ENCODE data around the gene BLCAP.

The BLCAP gene

DNA sequence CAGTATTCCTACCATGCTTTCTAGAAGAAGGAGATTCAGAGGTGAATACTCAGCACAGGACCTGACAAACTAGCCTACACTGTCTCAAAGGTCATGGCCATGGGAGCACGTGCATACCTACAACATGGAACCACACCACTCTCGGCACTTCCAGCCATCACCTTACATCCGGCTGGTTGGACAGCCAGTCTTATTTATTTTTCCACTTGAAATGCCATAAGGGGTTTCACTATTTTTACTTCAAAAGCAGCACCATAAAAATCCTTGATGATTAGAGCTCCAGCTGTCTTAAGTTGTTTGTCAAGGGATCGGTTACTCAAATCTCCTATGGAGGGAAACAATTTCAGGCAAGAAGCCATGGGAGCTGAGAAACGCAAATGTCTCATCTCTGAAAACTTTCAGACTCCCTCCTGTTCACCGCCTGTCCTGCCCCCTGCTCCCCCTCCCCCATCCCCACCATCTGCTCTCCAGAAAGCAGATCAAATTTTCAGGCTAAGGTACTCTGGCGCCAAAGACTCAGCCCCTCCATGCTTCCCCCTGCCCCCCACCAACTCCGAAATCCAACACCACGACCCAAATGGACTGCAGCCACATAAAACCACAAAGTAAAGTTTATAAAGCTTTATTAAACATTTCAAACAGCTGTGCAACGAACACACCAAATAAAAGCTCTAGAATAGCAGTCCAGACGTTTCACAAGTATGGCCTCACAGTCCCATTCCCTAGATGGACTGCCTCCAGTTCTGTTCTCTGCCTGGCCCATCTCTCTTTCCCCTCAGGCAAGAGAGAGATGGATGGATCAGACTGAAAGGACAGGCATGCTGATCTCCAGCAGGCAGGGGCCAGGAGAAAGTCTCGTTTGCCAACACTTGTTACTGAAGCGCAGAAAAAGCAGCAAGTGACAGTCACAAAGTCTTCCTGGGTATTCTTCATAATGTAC is 10.6 kb downstream of the BLCAP start:
- H3K9me3 ChIP-seq (ENCODE audit: control insufficient read depth, low read length) = no peaks in the 10 kb centered on the region
- no peak overlapping the region for H3K4me3 ChIP-seq (ENCODE audit: low read length)
- peaks cover 12% of the 10 kb centered on the region for H3K36me3 ChIP-seq (ENCODE audit: control insufficient read depth, insufficient read depth, low read length)
- H3K27me3 ChIP-seq (ENCODE audit: control insufficient read depth, insufficient read depth, low read length) = no peaks in the 10 kb centered on the region
- H3K9ac ChIP-seq (ENCODE audit: low read length) = no peak overlapping the region
- H3K4me1 ChIP-seq (ENCODE audit: control insufficient read depth, insufficient read depth, low read length) = no peaks in the 10 kb centered on the region

- Histone ChIP-seq H3K36me3 (ENCODE audit: control insufficient read depth, insufficient read depth, low read length) (peaks cover 12% of the 10 kb centered on the region), H3K4me3 (ENCODE audit: low read length) (no peak overlapping the region), H3K9me3 (ENCODE audit: control insufficient read depth, low read length) (no peaks in the 10 kb centered on the region), H3K9ac (ENCODE audit: low read length) (no peak overlapping the region), H3K4me1 (ENCODE audit: control insufficient read depth, insufficient read depth, low read length) (no peaks in the 10 kb centered on the region), H3K27me3 (ENCODE audit: control insufficient read depth, insufficient read depth, low read length) (no peaks in the 10 kb centered on the region)
Observed at GRCh38 chr20:37515876-37516275, 11.8 kb downstream of the BLCAP start.

DNA sequence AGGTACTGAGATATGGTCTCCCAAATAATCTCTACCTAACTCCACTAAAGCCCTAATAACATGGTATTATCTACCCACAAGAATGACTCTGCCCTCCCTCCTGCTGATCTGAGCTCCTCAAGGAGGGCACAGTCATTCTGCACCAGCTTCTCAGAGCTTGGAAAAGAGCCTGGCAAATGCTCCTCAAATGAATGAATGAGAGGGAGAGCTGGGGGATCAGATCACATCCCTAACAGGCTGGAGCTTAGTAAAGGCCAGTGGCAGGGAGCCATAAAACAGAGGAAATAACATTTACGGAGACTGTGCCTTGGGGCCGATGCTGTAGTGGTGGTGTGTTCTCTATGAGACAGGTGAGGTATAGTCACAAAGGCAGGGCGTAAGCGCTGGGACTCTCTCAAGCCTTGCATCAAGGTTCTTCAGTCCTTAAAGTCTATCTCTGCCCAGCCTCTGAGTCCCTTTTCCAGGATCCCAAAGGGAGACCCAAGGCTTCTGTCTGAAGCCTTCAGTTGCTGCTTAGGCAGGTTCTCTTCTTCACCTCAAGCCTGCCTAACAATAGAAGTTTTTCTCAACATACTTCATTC is 13.8 kb downstream of the BLCAP start:
- peaks cover 12% of the 10 kb centered on the region for H3K36me3 ChIP-seq (ENCODE audit: control insufficient read depth, insufficient read depth, low read length)
- no peaks in the 10 kb centered on the region for H3K4me1 ChIP-seq (ENCODE audit: control insufficient read depth, insufficient read depth, low read length)
- H3K27me3 ChIP-seq (ENCODE audit: control insufficient read depth, insufficient read depth, low read length) = no peaks in the 10 kb centered on the region
- H3K4me3 ChIP-seq (ENCODE audit: low read length) = no peak overlapping the region
- H3K9me3 ChIP-seq (ENCODE audit: control insufficient read depth, low read length) = no peaks in the 10 kb centered on the region
- no peak overlapping the region for H3K9ac ChIP-seq (ENCODE audit: low read length)

DNA sequence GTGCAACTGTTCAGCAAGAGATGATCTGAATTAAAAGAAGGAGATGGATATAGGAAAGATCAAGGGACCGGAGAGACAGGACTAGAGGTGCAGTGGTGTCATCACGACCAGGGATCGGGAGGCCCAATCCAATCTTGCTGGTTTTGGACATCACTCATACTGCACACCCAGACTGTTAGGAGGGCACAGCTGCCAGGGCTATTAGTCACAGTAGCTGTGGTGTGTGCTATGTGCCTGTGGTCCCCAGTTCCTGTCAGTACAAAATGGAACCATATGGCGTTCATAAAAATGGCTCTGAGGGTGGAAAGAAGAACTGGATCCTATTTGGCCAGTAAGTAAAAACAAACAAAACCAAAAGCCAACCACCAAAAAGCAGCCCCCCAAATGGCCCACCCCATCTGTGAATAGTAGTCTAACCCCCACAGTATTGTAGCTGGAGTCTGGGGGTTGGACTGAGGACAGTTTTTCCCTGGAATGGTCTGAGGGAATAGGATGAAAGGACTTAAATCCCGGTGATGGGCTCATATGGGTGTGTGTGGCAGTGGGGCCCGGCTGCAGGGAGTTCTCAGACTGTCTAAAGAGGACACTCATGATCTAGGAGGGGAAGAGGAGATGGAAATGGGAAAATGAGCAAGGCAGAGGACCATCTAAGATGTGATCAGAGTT is 15.9 kb downstream of the BLCAP start:
- Histone ChIP-seq H3K36me3 (ENCODE audit: control insufficient read depth, insufficient read depth, low read length) (peaks cover 6% of the 10 kb centered on the region), H3K4me3 (ENCODE audit: low read length) (no peak overlapping the region), H3K9me3 (ENCODE audit: control insufficient read depth, low read length) (no peaks in the 10 kb centered on the region), H3K4me1 (ENCODE audit: control insufficient read depth, insufficient read depth, low read length) (peaks cover under 1% of the 10 kb centered on the region), H3K9ac (ENCODE audit: low read length) (no peak overlapping the region), H3K27me3 (ENCODE audit: control insufficient read depth, insufficient read depth, low read length) (no peaks in the 10 kb centered on the region)

DNA sequence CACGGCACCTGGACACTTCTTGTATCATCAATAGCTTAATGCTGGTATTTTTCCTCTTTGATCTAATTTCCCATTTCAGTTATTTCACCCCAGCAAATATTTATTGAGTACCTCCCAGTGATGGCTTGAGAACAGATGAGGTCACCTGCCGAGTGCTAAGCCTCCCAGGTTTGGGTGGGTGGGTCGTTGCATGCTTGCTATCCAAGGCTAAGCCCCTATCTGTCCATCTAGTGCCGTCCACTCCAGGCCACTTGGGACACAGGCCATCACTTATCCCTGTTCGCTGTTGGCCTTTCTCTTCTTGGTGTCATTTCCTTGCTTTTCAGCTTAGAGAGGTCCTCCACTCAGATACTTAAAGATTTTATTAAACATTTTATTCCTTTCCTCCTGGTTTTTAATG is 17.4 kb downstream of the BLCAP start:
- Histone ChIP-seq H3K9me3 (ENCODE audit: control insufficient read depth, low read length) (no peaks in the 10 kb centered on the region), H3K36me3 (ENCODE audit: control insufficient read depth, insufficient read depth, low read length) (peaks cover 6% of the 10 kb centered on the region), H3K27me3 (ENCODE audit: control insufficient read depth, insufficient read depth, low read length) (no peaks in the 10 kb centered on the region), H3K4me1 (ENCODE audit: control insufficient read depth, insufficient read depth, low read length) (peaks cover 6% of the 10 kb centered on the region), H3K9ac (ENCODE audit: low read length) (no peak overlapping the region), H3K4me3 (ENCODE audit: low read length) (no peak overlapping the region)

DNA sequence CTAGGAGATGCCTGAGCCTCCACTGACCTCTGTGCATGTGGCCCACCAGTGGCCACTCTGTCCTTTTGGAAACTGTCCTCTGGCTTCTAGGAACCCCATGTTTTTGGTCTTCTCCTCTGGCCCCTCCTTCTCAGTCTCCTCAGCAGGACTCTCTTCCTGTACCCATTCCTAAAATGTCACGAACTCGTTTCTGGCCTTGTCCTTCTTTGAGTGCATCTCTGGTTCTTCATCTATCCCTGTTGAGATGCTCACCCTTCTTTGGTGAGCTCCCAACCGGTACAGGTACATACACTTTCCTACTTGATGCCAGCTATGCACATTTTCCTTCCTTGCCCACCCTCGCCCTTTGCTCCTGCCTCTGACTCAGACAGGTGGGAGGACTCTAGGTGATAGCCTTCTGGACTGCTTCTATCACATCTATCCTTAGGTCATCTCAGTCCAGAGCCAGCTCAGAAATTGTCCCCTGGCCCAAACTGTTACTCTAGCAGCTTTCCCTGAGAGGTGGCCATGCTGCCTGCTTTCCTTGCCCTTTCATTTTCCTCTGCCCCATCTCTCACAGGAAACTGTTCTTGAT is 21.4 kb downstream of the BLCAP start:
- Histone ChIP-seq H3K4me1 (ENCODE audit: control insufficient read depth, insufficient read depth, low read length) (peaks cover 6% of the 10 kb centered on the region), H3K36me3 (ENCODE audit: control insufficient read depth, insufficient read depth, low read length) (no peaks in the 10 kb centered on the region), H3K4me3 (ENCODE audit: low read length) (no peak overlapping the region), H3K9me3 (ENCODE audit: control insufficient read depth, low read length) (no peaks in the 10 kb centered on the region), H3K9ac (ENCODE audit: low read length) (no peak overlapping the region), H3K27me3 (ENCODE audit: control insufficient read depth, insufficient read depth, low read length) (no peaks in the 10 kb centered on the region)

DNA sequence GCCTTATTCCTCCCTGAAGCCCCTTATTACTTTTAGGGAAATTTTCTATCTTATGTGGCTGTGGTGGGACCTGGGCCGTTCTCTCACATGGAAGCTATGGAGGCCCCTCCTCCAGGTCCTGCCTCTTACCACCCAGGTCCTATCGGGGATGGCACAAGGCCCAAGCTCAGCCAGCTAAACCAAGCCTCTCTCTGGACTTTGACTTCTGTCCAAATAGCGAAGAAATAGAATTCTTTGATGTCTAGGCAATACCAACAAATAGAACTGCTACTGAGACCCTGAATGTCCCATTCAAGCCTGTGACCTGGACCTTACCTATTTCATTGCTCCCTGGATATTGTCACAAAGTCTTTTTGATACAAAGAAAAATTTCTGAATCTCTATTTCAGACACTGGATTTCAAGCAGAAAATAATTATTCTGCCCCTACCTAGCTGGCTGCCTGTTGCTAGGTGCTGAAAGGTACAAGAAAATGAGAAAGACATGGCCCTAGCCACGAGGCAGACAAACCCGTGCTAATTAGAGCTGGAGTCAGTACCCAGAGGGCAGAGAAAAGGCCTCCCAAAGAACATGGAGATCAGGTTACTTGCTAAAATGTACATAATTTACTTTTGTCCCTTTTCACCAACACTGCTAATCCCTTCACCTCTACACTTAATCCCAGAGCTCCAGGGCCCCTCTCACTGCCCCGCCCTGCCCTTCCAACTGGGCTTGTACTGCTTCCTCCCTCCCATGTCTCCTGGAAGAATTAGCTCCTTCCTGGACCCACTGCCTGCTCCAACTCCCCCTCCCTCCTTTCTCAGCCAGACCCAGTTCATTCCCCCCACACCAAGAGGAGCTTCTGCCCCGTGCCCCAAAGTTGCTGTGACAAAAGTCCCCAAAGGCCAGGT is 22.2 kb downstream of the BLCAP start:
- Histone ChIP-seq H3K9ac (ENCODE audit: low read length) (no peak overlapping the region), H3K9me3 (ENCODE audit: control insufficient read depth, low read length) (no peaks in the 10 kb centered on the region), H3K4me3 (ENCODE audit: low read length) (no peak overlapping the region), H3K4me1 (ENCODE audit: control insufficient read depth, insufficient read depth, low read length) (peaks cover 6% of the 10 kb centered on the region), H3K36me3 (ENCODE audit: control insufficient read depth, insufficient read depth, low read length) (no peaks in the 10 kb centered on the region), H3K27me3 (ENCODE audit: control insufficient read depth, insufficient read depth, low read length) (no peaks in the 10 kb centered on the region)

DNA sequence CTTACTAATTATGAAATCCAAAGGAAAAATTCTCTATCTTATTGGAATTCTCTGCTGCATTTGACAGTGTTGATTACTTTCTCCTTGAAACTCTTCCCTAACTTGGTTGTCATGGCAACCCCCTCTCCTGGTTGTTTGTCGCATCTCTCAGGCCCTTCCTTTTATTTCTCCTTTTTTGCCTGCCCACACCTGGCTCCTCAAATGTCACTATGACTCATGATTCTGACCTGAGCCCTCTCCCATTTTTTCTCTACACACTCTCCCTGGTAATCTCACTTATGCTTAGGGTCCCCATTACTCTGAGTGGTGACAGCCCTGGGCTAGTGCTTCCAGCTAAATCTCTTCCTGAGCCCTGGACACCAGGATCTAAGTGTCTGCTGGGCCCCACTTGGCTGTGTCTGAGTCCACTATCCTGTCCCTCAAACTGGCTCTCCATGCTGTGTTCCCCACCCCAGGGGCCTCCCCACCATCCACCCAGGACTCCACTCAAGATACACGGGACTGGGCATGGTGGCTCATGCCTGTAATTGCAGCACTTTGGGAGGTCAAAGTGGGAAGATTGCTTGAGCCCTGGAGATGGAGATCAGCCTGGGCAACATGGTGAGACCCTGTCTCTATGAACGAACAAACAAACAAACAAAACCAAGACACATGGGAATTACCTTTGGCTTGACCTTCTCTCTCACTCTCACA is 23.1 kb downstream of the BLCAP start:
- H3K36me3 ChIP-seq (ENCODE audit: control insufficient read depth, insufficient read depth, low read length) = no peaks in the 10 kb centered on the region
- H3K9me3 ChIP-seq (ENCODE audit: control insufficient read depth, low read length) = no peaks in the 10 kb centered on the region
- peaks cover 6% of the 10 kb centered on the region for H3K4me1 ChIP-seq (ENCODE audit: control insufficient read depth, insufficient read depth, low read length)
- H3K4me3 ChIP-seq (ENCODE audit: low read length) = no peak overlapping the region
- no peak overlapping the region for H3K9ac ChIP-seq (ENCODE audit: low read length)
- H3K27me3 ChIP-seq (ENCODE audit: control insufficient read depth, insufficient read depth, low read length) = no peaks in the 10 kb centered on the region

- H3K9ac ChIP-seq (ENCODE audit: low read length) = no peak overlapping the region
- H3K9me3 ChIP-seq (ENCODE audit: control insufficient read depth, low read length) = no peaks in the 10 kb centered on the region
- no peaks in the 10 kb centered on the region for H3K36me3 ChIP-seq (ENCODE audit: control insufficient read depth, insufficient read depth, low read length)
- H3K4me1 ChIP-seq (ENCODE audit: control insufficient read depth, insufficient read depth, low read length) = peaks cover 6% of the 10 kb centered on the region
- H3K27me3 ChIP-seq (ENCODE audit: control insufficient read depth, insufficient read depth, low read length) = no peaks in the 10 kb centered on the region
- no peak overlapping the region for H3K4me3 ChIP-seq (ENCODE audit: low read length)
Observed at GRCh38 chr20:37503256-37503927, 24.3 kb downstream of the BLCAP start.

GRCh38 chr20:37502654-37503053 is 25.0 kb downstream of the BLCAP start:
- Histone ChIP-seq H3K4me3 (ENCODE audit: low read length) (no peak overlapping the region), H3K4me1 (ENCODE audit: control insufficient read depth, insufficient read depth, low read length) (peaks cover 6% of the 10 kb centered on the region), H3K27me3 (ENCODE audit: control insufficient read depth, insufficient read depth, low read length) (no peaks in the 10 kb centered on the region), H3K9ac (ENCODE audit: low read length) (no peak overlapping the region), H3K36me3 (ENCODE audit: control insufficient read depth, insufficient read depth, low read length) (no peaks in the 10 kb centered on the region), H3K9me3 (ENCODE audit: control insufficient read depth, low read length) (no peaks in the 10 kb centered on the region)
